Activated CD4-positive, alpha-beta memory T cell treated with anti-CD3 and anti-CD28 coated beads, Interleukin-2, amount 10 ng/mL, durations not matched to agents 7 days and 5 days (primary cell): ENCODE data around the gene TGFBI. TPM values are rescaled to one million over a fixed set of nuclear protein-coding genes. Genes with fewer than 3 reads are reported as not detected.

Source experiments
- CTCF ChIA-PET: fragments of 350-600 bp; sonication (Branson Sonifier 250); formaldehyde crosslinking; loops from one replicate; lab custom pipeline; 2021; ENCODE audit warnings: antibody characterized with exemption, inconsistent platforms; lab: Charles Lee
- POLR2A ChIA-PET: fragments of 350-600 bp; sonication (Branson Sonifier 250); formaldehyde crosslinking; loops from one replicate; lab custom pipeline; 2021; ENCODE audit warnings: antibody characterized with exemption; lab: Charles Lee
- DNase-seq: peaks from one replicate; pipeline ENCODE4 v3.0.0-alpha.2; 2020
- H3K27ac Mint-ChIP-seq: one replicate; pipeline ENCODE4 v1.8.0; 2021; ENCODE audit warnings: mild to moderate bottlenecking, mixed read lengths
- H3K27me3 Mint-ChIP-seq: one replicate; pipeline ENCODE4 v1.8.0; 2021; ENCODE audit warnings: mixed read lengths
- H3K36me3 Mint-ChIP-seq: one replicate; pipeline ENCODE4 v1.8.0; 2021; ENCODE audit warnings: low read depth, mixed read lengths
- H3K4me1 Mint-ChIP-seq: one replicate; pipeline ENCODE4 v1.8.0; 2021; ENCODE audit warnings: mixed read lengths
- H3K4me3 Mint-ChIP-seq: one replicate; pipeline ENCODE4 v1.8.0; 2021; ENCODE audit warnings: mild to moderate bottlenecking, mixed read lengths
- H3K9me3 Mint-ChIP-seq: one replicate; pipeline ENCODE4 v1.8.0; 2021; ENCODE audit warnings: mixed read lengths
- total RNA-seq, 2 experiments: library from RNA; stranded (reverse); gene quantifications; one replicate each; pipeline ENCODE4 v1.2.3, GENCODE V29; 2021

Gene TGFBI
- total RNA-seq, 2 experiments from 2014 or later = not detected

- no peak for DNase-seq
- ChIA-PET CTCF (no interaction called here), POLR2A (no interaction called here)
- Mint-ChIP-seq H3K27ac (no peak overlapping the region), H3K4me3 (no peak overlapping the region), H3K36me3 (no peaks in the 10 kb centered on the region), H3K27me3 (peaks cover 4% of the 10 kb centered on the region), H3K9me3 (no peaks in the 10 kb centered on the region), H3K4me1 (peaks cover 9% of the 10 kb centered on the region)
These were observed 7.8 kb upstream of the TGFBI start for GRCh38 chr5:136021016-136021405.

- peaks cover 9% of the 10 kb centered on the region for H3K4me1 Mint-ChIP-seq
- peaks cover 18% of the 10 kb centered on the region for H3K27me3 Mint-ChIP-seq
- DNase-seq = no peak
- ChIA-PET CTCF (no interaction called here), POLR2A (no interaction called here)
- no peak overlapping the region for H3K4me3 Mint-ChIP-seq
- H3K9me3 Mint-ChIP-seq = no peaks in the 10 kb centered on the region
- H3K27ac Mint-ChIP-seq = no peak overlapping the region
- H3K36me3 Mint-ChIP-seq = no peaks in the 10 kb centered on the region
These were observed 5.8 kb upstream of the TGFBI start for GRCh38 chr5:136022965-136023364.

- H3K27me3 Mint-ChIP-seq = peaks cover 19% of the 10 kb centered on the region
- ChIA-PET POLR2A (no interaction called here), CTCF (no interaction called here)
- no peaks in the 10 kb centered on the region for H3K36me3 Mint-ChIP-seq
- H3K4me1 Mint-ChIP-seq = peaks cover 9% of the 10 kb centered on the region
- no peak for DNase-seq
- no peaks in the 10 kb centered on the region for H3K9me3 Mint-ChIP-seq
- no peak overlapping the region for H3K27ac Mint-ChIP-seq
- H3K4me3 Mint-ChIP-seq = no peak overlapping the region
These were observed 4.7 kb upstream of the TGFBI start for GRCh38 chr5:136023958-136024541.

- H3K27me3 Mint-ChIP-seq = peaks cover 21% of the 10 kb centered on the region
- DNase-seq = no peak
- peaks cover under 1% of the 10 kb centered on the region for H3K4me1 Mint-ChIP-seq
- no peak overlapping the region for H3K27ac Mint-ChIP-seq
- no peaks in the 10 kb centered on the region for H3K36me3 Mint-ChIP-seq
- ChIA-PET CTCF (interaction anchor here (0.7 kb wide), 1 partner anchor 56 kb away, joined by 4 read pairs; no protein-coding TSS in a partner anchor), POLR2A (no interaction called here)
- H3K4me3 Mint-ChIP-seq = no peak overlapping the region
- no peaks in the 10 kb centered on the region for H3K9me3 Mint-ChIP-seq
These were observed 2.9 kb upstream of the TGFBI start for GRCh38 chr5:136025900-136026299.

- ChIA-PET POLR2A (no interaction called here), CTCF (interaction anchor here (0.7 kb wide), 1 partner anchor 55 kb away, joined by 4 read pairs; no protein-coding TSS in a partner anchor)
- Mint-ChIP-seq H3K36me3 (no peaks in the 10 kb centered on the region), H3K4me3 (no peak overlapping the region), H3K9me3 (no peaks in the 10 kb centered on the region), H3K27me3 (peaks cover 21% of the 10 kb centered on the region), H3K4me1 (peaks cover 1% of the 10 kb centered on the region), H3K27ac (no peak overlapping the region)
- DNase-seq = no peak
These were observed 2.2 kb upstream of the TGFBI start for GRCh38 chr5:136026636-136027035.

GRCh38 chr5:136027311-136027710 is 1.5 kb upstream of the TGFBI start:
- Mint-ChIP-seq H3K4me3 (no peak overlapping the region), H3K27ac (no peak overlapping the region), H3K9me3 (no peaks in the 10 kb centered on the region), H3K36me3 (no peaks in the 10 kb centered on the region), H3K4me1 (peaks cover 1% of the 10 kb centered on the region), H3K27me3 (peaks cover 21% of the 10 kb centered on the region)
- CTCF ChIA-PET = no interaction called here
- DNase-seq = no peak
- POLR2A ChIA-PET = no interaction called here

- DNase-seq = no peak
- ChIA-PET POLR2A (no interaction called here), CTCF (no interaction called here)
- Mint-ChIP-seq H3K27me3 (peaks cover 21% of the 10 kb centered on the region), H3K4me3 (no peak overlapping the region), H3K9me3 (no peaks in the 10 kb centered on the region), H3K4me1 (peaks cover 1% of the 10 kb centered on the region), H3K27ac (no peak overlapping the region), H3K36me3 (no peaks in the 10 kb centered on the region)
These were observed 698 bp upstream of the TGFBI start for GRCh38 chr5:136028090-136028489.

GRCh38 chr5:136030252-136030651 is 1.5 kb downstream of the TGFBI start:
- ChIA-PET POLR2A (no interaction called here), CTCF (no interaction called here)
- Mint-ChIP-seq H3K27me3 (peaks cover 16% of the 10 kb centered on the region), H3K9me3 (no peaks in the 10 kb centered on the region), H3K36me3 (no peaks in the 10 kb centered on the region), H3K27ac (no peak overlapping the region), H3K4me3 (no peak overlapping the region), H3K4me1 (peaks cover 1% of the 10 kb centered on the region)
- no peak for DNase-seq

- no peaks in the 10 kb centered on the region for H3K9me3 Mint-ChIP-seq
- peaks cover 5% of the 10 kb centered on the region for H3K4me1 Mint-ChIP-seq
- CTCF ChIA-PET = interaction anchor here (1.2 kb wide), 1 partner anchor 12 kb away, joined by 3 read pairs; no protein-coding TSS in a partner anchor
- no peak overlapping the region for H3K27ac Mint-ChIP-seq
- no peak overlapping the region for H3K4me3 Mint-ChIP-seq
- H3K36me3 Mint-ChIP-seq = no peaks in the 10 kb centered on the region
- POLR2A ChIA-PET = no interaction called here
- no peak for DNase-seq
- peaks cover 16% of the 10 kb centered on the region for H3K27me3 Mint-ChIP-seq
These were observed 2.3 kb downstream of the TGFBI start for GRCh38 chr5:136030956-136031611.

- no peaks in the 10 kb centered on the region for H3K36me3 Mint-ChIP-seq
- CTCF ChIA-PET = interaction anchor here (1.2 kb wide), 1 partner anchor 13 kb away, joined by 3 read pairs; no protein-coding TSS in a partner anchor
- no peak overlapping the region for H3K4me3 Mint-ChIP-seq
- H3K9me3 Mint-ChIP-seq = no peaks in the 10 kb centered on the region
- DNase-seq = no peak
- POLR2A ChIA-PET = no interaction called here
- no peak overlapping the region for H3K27ac Mint-ChIP-seq
- H3K27me3 Mint-ChIP-seq = peaks cover 12% of the 10 kb centered on the region
- peaks cover 10% of the 10 kb centered on the region for H3K4me1 Mint-ChIP-seq
These were observed 2.9 kb downstream of the TGFBI start for GRCh38 chr5:136031711-136032110.

GRCh38 chr5:136032564-136032963 is 3.8 kb downstream of the TGFBI start:
- ChIA-PET CTCF (no interaction called here), POLR2A (no interaction called here)
- Mint-ChIP-seq H3K9me3 (no peaks in the 10 kb centered on the region), H3K4me3 (no peak overlapping the region), H3K36me3 (peaks cover under 1% of the 10 kb centered on the region), H3K27me3 (peaks cover 7% of the 10 kb centered on the region), H3K27ac (no peak overlapping the region), H3K4me1 (peaks cover 19% of the 10 kb centered on the region)
- no peak for DNase-seq

GRCh38 chr5:136033234-136033633 is 4.4 kb downstream of the TGFBI start:
- no peak overlapping the region for H3K27ac Mint-ChIP-seq
- H3K4me3 Mint-ChIP-seq = no peak overlapping the region
- no peaks in the 10 kb centered on the region for H3K9me3 Mint-ChIP-seq
- ChIA-PET POLR2A (no interaction called here), CTCF (no interaction called here)
- H3K36me3 Mint-ChIP-seq = peaks cover 2% of the 10 kb centered on the region
- no peak for DNase-seq
- H3K27me3 Mint-ChIP-seq = peaks cover 1% of the 10 kb centered on the region
- H3K4me1 Mint-ChIP-seq = peaks cover 24% of the 10 kb centered on the region

GRCh38 chr5:136033848-136034247 is 5.1 kb downstream of the TGFBI start:
- no peak for DNase-seq
- Mint-ChIP-seq H3K27me3 (peaks cover 1% of the 10 kb centered on the region), H3K9me3 (no peaks in the 10 kb centered on the region), H3K27ac (no peak overlapping the region), H3K4me1 (peaks cover 24% of the 10 kb centered on the region), H3K36me3 (peaks cover 2% of the 10 kb centered on the region), H3K4me3 (no peak overlapping the region)
- POLR2A ChIA-PET = no interaction called here
- CTCF ChIA-PET = no interaction called here

GRCh38 chr5:136034492-136034891 is 5.7 kb downstream of the TGFBI start:
- no peak for DNase-seq
- no peak overlapping the region for H3K4me3 Mint-ChIP-seq
- no peaks in the 10 kb centered on the region for H3K9me3 Mint-ChIP-seq
- POLR2A ChIA-PET = no interaction called here
- H3K27ac Mint-ChIP-seq = no peak overlapping the region
- peaks cover 2% of the 10 kb centered on the region for H3K36me3 Mint-ChIP-seq
- CTCF ChIA-PET = no interaction called here
- H3K4me1 Mint-ChIP-seq = peaks cover 24% of the 10 kb centered on the region
- peaks cover 1% of the 10 kb centered on the region for H3K27me3 Mint-ChIP-seq
